HL-60 (cell line): ENCODE results near the gene STAT2.

Experiments
- GABPA ChIP-seq: IDR thresholded peaks from 2 replicates; pipeline ENCODE4 v1.6.1; 2012; ENCODE audit warnings: low read depth
- POLR2AphosphoS5 ChIP-seq: IDR thresholded peaks from 2 replicates; pipeline ENCODE4 v1.6.1; 2012; ENCODE audit warnings: low read depth
- SPI1 ChIP-seq: IDR thresholded peaks from 2 replicates; pipeline ENCODE4 v1.6.1; 2012; ENCODE audit warnings: low read depth, mild to moderate bottlenecking, borderline replicate concordance
- TF ChIP-seq, protein P1 (sequence below): IDR thresholded peaks from 2 replicates; pipeline ENCODE4 v1.6.1; 2012; ENCODE audit warnings: low read depth; ENCODE audit not compliant: insufficient replicate concordance
- TF ChIP-seq, protein P2 (sequence below): IDR thresholded peaks from one replicate; pipeline ENCODE4 v1.5.1; 2011; ENCODE audit warnings: low read length, control low read depth, inconsistent platforms; ENCODE audit not compliant: insufficient read depth

DNA sequence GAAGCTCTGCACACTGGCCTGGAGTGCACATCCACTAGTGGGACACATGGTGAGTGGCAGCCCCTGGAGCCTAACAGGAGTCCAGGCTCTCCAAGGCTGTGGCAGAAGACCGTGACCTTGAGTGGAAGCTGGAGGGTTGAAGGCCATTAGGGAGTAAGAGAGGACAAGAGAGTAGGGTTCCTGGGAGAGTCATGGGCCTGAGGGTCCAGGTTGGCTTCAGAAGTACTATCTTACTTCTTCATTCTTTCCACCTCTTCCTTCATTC lies 20.8 kb downstream of the STAT2 start:
- TF ChIP-seq, protein P1, sequence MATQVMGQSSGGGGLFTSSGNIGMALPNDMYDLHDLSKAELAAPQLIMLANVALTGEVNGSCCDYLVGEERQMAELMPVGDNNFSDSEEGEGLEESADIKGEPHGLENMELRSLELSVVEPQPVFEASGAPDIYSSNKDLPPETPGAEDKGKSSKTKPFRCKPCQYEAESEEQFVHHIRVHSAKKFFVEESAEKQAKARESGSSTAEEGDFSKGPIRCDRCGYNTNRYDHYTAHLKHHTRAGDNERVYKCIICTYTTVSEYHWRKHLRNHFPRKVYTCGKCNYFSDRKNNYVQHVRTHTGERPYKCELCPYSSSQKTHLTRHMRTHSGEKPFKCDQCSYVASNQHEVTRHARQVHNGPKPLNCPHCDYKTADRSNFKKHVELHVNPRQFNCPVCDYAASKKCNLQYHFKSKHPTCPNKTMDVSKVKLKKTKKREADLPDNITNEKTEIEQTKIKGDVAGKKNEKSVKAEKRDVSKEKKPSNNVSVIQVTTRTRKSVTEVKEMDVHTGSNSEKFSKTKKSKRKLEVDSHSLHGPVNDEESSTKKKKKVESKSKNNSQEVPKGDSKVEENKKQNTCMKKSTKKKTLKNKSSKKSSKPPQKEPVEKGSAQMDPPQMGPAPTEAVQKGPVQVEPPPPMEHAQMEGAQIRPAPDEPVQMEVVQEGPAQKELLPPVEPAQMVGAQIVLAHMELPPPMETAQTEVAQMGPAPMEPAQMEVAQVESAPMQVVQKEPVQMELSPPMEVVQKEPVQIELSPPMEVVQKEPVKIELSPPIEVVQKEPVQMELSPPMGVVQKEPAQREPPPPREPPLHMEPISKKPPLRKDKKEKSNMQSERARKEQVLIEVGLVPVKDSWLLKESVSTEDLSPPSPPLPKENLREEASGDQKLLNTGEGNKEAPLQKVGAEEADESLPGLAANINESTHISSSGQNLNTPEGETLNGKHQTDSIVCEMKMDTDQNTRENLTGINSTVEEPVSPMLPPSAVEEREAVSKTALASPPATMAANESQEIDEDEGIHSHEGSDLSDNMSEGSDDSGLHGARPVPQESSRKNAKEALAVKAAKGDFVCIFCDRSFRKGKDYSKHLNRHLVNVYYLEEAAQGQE: no peak
- TF ChIP-seq, protein P2, sequence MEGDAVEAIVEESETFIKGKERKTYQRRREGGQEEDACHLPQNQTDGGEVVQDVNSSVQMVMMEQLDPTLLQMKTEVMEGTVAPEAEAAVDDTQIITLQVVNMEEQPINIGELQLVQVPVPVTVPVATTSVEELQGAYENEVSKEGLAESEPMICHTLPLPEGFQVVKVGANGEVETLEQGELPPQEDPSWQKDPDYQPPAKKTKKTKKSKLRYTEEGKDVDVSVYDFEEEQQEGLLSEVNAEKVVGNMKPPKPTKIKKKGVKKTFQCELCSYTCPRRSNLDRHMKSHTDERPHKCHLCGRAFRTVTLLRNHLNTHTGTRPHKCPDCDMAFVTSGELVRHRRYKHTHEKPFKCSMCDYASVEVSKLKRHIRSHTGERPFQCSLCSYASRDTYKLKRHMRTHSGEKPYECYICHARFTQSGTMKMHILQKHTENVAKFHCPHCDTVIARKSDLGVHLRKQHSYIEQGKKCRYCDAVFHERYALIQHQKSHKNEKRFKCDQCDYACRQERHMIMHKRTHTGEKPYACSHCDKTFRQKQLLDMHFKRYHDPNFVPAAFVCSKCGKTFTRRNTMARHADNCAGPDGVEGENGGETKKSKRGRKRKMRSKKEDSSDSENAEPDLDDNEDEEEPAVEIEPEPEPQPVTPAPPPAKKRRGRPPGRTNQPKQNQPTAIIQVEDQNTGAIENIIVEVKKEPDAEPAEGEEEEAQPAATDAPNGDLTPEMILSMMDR: no peak
- TF ChIP-seq POLR2AphosphoS5 (no peak), SPI1 (no peak), GABPA (no peak)
